ENCODE measurements around the gene PAPPA.

PAPPA gene

GRCh38 chr9:116230051-116230632 is 76.6 kb downstream of the PAPPA start:
- DNase-seq (ENCODE audit: low spot score), result no peak

DNA sequence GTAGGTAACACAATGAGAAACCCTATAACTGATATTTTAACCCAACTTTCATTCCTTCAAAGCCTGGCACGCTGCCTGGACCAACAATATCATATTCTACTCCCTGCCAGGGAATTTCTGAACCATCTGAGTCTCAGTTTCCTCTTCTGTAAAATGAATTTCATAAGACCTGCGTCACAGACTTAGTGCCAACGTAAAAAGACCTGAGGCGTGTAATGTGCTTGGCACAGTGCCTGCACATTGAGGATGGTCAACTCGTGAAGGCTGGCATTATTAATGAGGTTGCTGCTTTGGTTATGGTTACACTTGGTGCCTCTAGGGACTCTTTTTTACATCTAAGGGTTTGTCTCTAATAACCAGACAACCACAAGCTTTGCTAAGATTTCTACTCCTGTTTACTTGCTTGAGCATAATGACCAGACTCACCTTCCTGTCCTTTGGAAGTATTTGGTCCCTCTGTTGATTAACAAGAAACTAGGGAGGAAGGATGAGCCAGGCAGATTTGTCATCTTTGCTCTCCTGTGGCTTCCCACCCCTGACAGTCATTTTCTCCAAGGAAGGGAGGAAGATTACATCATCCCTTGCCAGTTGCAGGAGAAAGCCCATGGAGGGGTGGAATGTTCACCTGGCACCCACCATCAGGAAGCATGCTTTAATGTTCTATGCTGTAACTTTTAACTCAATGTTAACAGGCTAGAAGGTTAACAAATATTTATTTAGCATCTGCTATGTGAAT is 79.0 kb downstream of the PAPPA start:
- no peak for DNase-seq (ENCODE audit: low spot score)

DNA sequence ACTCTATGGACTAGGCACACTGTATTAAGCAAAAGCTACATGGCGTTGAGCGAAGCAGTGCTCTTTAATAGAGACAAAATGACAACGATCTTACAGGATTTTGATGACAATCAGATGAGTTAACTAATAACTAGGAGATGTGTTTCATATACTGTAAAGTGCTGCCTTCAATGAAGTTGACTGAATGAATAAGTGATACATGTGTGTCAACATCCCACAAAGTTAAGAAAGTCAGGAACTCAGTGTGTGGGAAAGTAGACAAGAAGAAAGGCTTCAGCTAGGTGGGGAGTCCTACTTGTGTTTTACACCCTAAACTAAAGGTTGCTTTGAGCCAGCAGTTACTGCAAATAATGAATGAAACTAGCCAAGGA is 79.6 kb downstream of the PAPPA start:
- DNase-seq (ENCODE audit: low spot score), result no peak

DNA sequence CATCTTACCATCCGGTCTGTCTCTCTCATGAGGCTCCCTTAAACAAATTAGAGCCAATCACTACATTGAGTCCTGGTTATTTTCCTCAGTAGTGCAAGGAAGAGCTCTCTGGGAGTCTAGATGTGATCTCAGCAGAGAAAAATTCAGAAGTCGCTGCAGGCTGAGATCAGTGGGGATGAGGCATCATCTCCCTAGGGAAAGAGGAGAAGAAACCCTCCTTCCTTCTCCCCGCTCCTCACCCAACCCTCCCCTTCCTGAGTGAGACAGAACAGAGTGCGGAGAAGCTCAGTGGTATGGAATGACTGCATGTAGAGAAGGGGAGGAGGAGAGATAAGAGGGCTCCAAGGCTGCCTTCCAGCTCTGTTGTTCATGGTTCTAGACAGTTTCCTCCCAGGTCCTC is 80.5 kb downstream of the PAPPA start:
- DNase-seq (ENCODE audit: low spot score), result no peak

DNA sequence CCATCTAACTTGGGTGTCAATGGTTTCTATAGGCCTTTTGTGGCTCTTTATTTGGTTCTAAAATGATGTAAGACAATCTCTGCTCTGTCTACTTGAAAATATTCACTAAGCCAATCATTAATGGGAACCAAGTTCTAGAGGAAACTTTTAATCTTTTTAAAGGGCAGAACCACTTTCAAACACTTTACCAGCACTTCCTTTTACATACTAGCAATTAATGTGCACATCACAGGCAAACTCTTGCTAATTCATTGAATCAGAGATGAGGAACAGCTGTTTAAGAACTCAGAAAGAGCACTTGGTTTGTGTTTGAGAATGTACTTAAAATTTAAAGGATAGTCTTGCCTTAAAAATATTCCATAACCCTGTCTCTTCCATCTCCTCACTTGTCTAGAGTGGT is 83.4 kb downstream of the PAPPA start:
- DNase-seq (ENCODE audit: low spot score), result no peak

GRCh38 chr9:116237456-116237855 is 83.9 kb downstream of the PAPPA start:
- DNase-seq (ENCODE audit: low spot score), result no peak

DNA sequence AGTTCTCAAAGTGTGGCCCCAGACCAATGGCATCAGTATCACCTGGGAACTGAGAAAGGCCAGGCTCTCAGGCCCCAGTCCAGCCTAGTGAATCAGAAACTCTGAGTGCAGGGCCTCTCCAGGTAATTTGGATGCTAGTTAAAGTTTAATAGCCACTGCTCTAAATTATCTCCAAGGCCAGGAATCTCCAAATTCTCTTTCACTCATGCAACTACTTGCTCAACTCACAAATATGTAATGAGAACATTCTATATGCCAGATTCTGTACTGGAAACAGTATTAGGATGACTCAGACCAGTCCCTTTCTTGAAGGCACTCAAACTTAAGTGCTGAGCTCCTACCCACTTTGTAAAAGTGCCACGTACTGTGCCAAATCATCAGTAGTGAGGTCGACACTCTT is 84.6 kb downstream of the PAPPA start:
- DNase-seq (ENCODE audit: low spot score), result no peak

- no peak for DNase-seq (ENCODE audit: low spot score)
Measured at GRCh38 chr9:116238776-116239340, 85.3 kb downstream of the PAPPA start.

DNA sequence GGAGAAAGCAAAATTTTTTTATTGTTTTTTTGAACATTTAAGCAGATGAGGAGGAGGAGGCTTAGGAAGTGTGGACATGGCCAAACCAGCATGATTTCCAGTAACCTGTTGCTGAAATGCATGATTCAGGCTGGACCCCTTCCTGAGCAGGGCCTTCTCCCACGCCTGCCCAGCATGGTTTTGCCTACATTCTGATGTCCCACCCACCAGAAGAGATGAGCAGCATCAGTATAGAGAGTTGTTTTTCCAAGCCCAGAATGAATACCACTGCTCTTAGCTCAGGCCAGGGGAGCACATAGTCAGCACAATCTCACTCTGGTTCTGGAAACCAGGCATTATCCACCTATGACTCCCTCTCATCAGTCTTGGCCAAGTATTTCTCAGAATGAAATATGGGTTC is 90.1 kb downstream of the PAPPA start:
- no peak for DNase-seq (ENCODE audit: low spot score)

GRCh38 chr9:116247284-116247683 is 93.7 kb downstream of the PAPPA start:
- DNase-seq (ENCODE audit: low spot score), result no peak

DNA sequence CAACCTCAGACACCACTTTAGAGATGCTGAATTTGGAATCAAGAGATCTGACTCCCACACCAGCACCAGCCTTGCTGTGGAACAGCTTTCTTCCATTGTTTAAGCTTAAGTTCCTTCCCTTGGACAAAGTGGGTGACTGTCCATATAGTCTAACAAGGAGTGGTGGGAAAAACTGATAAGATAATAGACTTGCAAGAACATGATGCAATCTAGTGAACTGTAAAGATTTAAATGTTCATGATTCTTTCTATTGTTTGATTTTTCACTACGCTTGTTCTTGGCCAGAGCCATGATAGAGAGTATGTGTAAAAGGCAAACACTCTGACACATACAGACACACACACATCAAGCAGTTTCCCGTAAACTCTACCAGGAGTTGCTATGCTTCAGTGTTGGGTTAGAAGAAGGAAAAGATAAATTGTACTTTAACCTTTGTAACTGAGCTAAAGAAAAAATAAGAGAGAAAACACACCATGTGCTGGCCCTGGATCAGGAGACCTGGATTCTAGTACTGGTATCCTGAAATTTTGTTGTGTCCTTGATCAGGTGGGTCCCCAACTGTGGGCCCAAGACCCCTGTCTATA is 94.3 kb downstream of the PAPPA start:
- no peak for DNase-seq (ENCODE audit: low spot score)

- no peak for DNase-seq (ENCODE audit: low spot score)
Measured at GRCh38 chr9:116250891-116251290, 97.3 kb downstream of the PAPPA start.

DNA sequence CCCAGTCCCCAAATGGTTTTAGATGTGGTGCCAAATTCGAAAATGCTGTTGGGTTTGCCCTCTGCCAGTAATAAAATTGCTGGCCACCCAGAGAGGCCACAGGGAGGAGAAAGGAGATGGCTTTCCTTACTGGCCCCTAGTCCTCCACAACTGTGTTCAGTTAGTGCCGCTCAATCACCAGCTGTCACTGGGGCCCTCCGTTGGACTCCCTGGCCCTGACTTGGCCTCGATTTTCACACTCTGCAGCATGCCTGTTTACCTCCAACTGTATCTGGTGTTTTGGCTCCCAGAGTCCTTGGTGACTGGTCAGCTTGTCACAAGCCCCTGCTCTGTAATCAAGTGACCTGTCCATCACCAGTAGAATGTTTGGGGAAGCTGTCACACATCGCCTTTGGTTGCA is 97.8 kb downstream of the PAPPA start:
- no peak for DNase-seq (ENCODE audit: low spot score)

DNA sequence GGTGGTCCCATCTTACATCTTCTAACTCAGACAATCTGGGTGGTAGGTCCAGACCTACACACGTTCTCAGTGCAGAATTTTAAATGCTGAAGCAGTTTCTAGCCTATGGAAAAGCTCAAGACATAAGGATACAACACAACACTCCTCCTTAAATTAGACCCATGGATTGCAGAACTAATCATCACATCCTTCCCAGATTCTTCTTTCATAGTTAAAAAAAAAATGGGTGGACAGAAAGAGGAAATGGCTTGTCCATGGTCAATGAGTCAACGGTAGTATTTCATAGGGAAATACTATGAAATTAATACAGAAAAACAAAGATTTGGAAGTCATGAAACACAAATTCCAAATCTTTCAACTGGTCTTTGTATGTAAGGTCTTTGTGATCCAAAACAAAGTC is 106.9 kb downstream of the PAPPA start:
- DNase-seq (ENCODE audit: low spot score), result no peak

- no peak for DNase-seq (ENCODE audit: low spot score)
Measured at GRCh38 chr9:116262448-116262847, 108.9 kb downstream of the PAPPA start.

GRCh38 chr9:116264361-116264760 is 110.8 kb downstream of the PAPPA start:
- no peak for DNase-seq (ENCODE audit: low spot score)

- DNase-seq (ENCODE audit: low spot score), result no peak
Measured at GRCh38 chr9:116267021-116267420, 113.4 kb downstream of the PAPPA start.

- no peak for DNase-seq (ENCODE audit: low spot score)
Measured at GRCh38 chr9:116269250-116269649, 115.7 kb downstream of the PAPPA start.

GRCh38 chr9:116270546-116270945 is 117.0 kb downstream of the PAPPA start:
- DNase-seq (ENCODE audit: low spot score), result no peak

DNA sequence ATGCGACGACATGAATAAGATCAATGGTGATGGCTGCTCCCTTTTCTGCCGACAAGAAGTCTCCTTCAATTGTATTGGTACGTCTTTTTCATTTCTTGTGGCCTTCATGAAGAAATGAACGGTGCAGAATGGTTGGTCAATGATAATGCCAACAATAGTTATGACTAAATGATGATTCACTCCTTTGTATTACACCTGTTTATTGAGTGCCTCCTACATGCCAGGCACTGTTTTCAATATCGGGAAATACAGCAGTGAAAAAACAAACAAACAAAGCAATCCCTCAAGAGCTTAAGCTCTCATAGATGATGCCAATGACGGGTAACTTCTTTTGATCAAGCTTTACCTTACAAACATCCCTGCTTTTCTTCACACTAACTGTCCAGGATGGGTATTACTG is 117.7 kb downstream of the PAPPA start:
- DNase-seq (ENCODE audit: low spot score), result no peak

DNA sequence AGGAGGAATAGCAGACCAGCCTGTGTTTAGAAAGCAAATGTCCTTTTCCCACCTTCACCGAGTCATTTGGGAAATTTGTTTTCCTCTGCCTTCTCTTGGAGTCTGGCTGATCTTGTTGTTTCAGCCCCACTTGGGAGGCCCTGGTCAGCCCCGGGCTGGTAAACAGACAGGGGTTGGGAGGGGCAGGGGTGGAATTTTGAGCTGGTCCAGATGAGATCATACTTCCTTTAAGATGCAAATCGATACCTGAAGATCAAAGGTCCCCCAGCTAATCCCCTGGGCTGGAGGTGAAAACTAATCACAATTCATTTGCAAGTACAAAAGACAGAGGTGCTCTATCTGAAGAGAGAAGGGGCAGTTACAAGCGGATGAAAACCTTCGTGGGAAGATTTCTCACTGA is 118.4 kb downstream of the PAPPA start:
- DNase-seq (ENCODE audit: low spot score), result no peak

- no peak for DNase-seq (ENCODE audit: low spot score)
Measured at GRCh38 chr9:116274293-116274692, 120.7 kb downstream of the PAPPA start.

GRCh38 chr9:116275418-116276195 is 122.0 kb downstream of the PAPPA start:
- DNase-seq (ENCODE audit: low spot score), result no peak
